ENCODE measurements around the gene GLRX3.

Gene GLRX3

DNA sequence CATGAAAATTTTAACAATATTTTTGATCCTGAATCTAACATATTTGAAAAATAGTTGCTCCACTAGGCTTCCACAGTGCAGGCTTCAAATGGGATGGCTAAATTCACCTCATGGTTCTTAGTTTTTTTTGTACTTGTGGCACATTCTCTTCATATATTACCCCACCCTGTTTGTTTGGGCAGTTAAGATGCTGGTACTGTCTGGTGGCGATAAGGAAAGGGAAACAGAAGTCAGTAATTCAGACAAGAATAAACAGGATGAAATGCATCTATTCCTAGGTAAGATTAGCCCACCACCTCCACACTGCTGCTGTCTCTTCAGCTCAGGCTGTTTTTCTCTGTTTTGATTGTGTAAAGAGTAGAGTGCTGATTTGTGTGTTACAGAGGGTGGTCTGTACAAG, 44.2 kb downstream of the GLRX3 start:
- peaks cover 27 to 80% of the 10 kb centered on the region in 2 experiments for H3K36me3 ChIP-seq (ENCODE audit: control insufficient read depth in 2 of 2, insufficient read depth in 1 of 2, low read length in 2 of 2)
- no peak overlapping the region for H3K27ac ChIP-seq (ENCODE audit: extremely low read depth, low read depth, low read length)
- TF ChIP-seq, protein P1, sequence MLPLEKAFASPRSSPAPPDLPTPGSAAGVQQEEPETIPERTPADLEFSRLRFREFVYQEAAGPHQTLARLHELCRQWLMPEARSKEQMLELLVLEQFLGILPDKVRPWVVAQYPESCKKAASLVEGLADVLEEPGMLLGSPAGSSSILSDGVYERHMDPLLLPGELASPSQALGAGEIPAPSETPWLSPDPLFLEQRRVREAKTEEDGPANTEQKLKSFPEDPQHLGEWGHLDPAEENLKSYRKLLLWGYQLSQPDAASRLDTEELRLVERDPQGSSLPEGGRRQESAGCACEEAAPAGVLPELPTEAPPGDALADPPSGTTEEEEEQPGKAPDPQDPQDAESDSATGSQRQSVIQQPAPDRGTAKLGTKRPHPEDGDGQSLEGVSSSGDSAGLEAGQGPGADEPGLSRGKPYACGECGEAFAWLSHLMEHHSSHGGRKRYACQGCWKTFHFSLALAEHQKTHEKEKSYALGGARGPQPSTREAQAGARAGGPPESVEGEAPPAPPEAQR (tag by site-specific recombination; IDR thresholded peaks at IDR 0.05) = no peak
- no peak for TF ChIP-seq ZNF529 (tag by site-specific recombination; IDR thresholded peaks at IDR 0.05; ENCODE audit: insufficient replicate concordance)
- no peak for TF ChIP-seq ZNF221 (tag by site-specific recombination; IDR thresholded peaks at IDR 0.05; ENCODE audit: borderline replicate concordance)
- TF ChIP-seq ZNF596 (tag by site-specific recombination; IDR thresholded peaks at IDR 0.05) = no peak
- TF ChIP-seq, protein P2, sequence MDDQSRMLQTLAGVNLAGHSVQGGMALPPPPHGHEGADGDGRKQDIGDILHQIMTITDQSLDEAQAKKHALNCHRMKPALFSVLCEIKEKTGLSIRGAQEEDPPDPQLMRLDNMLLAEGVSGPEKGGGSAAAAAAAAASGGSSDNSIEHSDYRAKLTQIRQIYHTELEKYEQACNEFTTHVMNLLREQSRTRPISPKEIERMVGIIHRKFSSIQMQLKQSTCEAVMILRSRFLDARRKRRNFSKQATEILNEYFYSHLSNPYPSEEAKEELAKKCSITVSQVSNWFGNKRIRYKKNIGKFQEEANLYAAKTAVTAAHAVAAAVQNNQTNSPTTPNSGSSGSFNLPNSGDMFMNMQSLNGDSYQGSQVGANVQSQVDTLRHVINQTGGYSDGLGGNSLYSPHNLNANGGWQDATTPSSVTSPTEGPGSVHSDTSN (CRISPR knock-in tag; IDR thresholded peaks at IDR 0.05) = no peak
- no peak for TF ChIP-seq ZNF776 (tag by site-specific recombination; IDR thresholded peaks at IDR 0.05; ENCODE audit: borderline replicate concordance)
- TF ChIP-seq, protein P3, sequence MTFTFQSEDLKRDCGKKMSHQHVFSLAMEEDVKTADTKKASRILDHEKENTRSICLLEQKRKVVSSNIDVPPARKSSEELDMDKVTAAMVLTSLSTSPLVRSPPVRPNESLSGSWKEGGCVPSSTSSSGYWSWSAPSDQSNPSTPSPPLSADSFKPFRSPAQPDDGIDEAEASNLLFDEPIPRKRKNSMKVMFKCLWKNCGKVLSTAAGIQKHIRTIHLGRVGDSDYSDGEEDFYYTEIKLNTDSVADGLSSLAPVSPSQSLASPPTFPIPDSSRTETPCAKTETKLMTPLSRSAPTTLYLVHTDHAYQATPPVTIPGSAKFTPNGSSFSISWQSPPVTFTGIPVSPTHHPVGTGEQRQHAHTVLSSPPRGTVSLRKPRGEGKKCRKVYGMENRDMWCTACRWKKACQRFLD (tag by site-specific recombination; IDR thresholded peaks at IDR 0.05) = no peak
- TF ChIP-seq, protein P4, sequence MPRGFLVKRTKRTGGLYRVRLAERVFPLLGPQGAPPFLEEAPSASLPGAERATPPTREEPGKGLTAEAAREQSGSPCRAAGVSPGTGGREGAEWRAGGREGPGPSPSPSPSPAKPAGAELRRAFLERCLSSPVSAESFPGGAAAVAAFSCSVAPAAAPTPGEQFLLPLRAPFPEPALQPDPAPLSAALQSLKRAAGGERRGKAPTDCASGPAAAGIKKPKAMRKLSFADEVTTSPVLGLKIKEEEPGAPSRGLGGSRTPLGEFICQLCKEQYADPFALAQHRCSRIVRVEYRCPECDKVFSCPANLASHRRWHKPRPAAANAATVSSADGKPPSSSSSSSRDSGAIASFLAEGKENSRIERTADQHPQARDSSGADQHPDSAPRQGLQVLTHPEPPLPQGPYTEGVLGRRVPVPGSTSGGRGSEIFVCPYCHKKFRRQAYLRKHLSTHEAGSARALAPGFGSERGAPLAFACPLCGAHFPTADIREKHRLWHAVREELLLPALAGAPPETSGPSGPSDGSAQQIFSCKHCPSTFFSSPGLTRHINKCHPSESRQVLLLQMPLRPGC (tag by site-specific recombination; IDR thresholded peaks at IDR 0.05) = no peak
- TF ChIP-seq ZBTB17 (tag by site-specific recombination; IDR thresholded peaks at IDR 0.05) = no peak
- TF ChIP-seq ZNF112 (tag by site-specific recombination; IDR thresholded peaks at IDR 0.05) = no peak
- no peak for TF ChIP-seq ZBTB8A (tag by site-specific recombination; IDR thresholded peaks at IDR 0.05)
- no peak for TF ChIP-seq KLF7 (tag by site-specific recombination; IDR thresholded peaks at IDR 0.05; ENCODE audit: borderline replicate concordance)
- TF ChIP-seq ZSCAN30 (tag by site-specific recombination; IDR thresholded peaks at IDR 0.05) = no peak
- TF ChIP-seq, protein P5, sequence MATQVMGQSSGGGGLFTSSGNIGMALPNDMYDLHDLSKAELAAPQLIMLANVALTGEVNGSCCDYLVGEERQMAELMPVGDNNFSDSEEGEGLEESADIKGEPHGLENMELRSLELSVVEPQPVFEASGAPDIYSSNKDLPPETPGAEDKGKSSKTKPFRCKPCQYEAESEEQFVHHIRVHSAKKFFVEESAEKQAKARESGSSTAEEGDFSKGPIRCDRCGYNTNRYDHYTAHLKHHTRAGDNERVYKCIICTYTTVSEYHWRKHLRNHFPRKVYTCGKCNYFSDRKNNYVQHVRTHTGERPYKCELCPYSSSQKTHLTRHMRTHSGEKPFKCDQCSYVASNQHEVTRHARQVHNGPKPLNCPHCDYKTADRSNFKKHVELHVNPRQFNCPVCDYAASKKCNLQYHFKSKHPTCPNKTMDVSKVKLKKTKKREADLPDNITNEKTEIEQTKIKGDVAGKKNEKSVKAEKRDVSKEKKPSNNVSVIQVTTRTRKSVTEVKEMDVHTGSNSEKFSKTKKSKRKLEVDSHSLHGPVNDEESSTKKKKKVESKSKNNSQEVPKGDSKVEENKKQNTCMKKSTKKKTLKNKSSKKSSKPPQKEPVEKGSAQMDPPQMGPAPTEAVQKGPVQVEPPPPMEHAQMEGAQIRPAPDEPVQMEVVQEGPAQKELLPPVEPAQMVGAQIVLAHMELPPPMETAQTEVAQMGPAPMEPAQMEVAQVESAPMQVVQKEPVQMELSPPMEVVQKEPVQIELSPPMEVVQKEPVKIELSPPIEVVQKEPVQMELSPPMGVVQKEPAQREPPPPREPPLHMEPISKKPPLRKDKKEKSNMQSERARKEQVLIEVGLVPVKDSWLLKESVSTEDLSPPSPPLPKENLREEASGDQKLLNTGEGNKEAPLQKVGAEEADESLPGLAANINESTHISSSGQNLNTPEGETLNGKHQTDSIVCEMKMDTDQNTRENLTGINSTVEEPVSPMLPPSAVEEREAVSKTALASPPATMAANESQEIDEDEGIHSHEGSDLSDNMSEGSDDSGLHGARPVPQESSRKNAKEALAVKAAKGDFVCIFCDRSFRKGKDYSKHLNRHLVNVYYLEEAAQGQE (tag by site-specific recombination; IDR thresholded peaks at IDR 0.05) = no peak
- TF ChIP-seq, protein P6, sequence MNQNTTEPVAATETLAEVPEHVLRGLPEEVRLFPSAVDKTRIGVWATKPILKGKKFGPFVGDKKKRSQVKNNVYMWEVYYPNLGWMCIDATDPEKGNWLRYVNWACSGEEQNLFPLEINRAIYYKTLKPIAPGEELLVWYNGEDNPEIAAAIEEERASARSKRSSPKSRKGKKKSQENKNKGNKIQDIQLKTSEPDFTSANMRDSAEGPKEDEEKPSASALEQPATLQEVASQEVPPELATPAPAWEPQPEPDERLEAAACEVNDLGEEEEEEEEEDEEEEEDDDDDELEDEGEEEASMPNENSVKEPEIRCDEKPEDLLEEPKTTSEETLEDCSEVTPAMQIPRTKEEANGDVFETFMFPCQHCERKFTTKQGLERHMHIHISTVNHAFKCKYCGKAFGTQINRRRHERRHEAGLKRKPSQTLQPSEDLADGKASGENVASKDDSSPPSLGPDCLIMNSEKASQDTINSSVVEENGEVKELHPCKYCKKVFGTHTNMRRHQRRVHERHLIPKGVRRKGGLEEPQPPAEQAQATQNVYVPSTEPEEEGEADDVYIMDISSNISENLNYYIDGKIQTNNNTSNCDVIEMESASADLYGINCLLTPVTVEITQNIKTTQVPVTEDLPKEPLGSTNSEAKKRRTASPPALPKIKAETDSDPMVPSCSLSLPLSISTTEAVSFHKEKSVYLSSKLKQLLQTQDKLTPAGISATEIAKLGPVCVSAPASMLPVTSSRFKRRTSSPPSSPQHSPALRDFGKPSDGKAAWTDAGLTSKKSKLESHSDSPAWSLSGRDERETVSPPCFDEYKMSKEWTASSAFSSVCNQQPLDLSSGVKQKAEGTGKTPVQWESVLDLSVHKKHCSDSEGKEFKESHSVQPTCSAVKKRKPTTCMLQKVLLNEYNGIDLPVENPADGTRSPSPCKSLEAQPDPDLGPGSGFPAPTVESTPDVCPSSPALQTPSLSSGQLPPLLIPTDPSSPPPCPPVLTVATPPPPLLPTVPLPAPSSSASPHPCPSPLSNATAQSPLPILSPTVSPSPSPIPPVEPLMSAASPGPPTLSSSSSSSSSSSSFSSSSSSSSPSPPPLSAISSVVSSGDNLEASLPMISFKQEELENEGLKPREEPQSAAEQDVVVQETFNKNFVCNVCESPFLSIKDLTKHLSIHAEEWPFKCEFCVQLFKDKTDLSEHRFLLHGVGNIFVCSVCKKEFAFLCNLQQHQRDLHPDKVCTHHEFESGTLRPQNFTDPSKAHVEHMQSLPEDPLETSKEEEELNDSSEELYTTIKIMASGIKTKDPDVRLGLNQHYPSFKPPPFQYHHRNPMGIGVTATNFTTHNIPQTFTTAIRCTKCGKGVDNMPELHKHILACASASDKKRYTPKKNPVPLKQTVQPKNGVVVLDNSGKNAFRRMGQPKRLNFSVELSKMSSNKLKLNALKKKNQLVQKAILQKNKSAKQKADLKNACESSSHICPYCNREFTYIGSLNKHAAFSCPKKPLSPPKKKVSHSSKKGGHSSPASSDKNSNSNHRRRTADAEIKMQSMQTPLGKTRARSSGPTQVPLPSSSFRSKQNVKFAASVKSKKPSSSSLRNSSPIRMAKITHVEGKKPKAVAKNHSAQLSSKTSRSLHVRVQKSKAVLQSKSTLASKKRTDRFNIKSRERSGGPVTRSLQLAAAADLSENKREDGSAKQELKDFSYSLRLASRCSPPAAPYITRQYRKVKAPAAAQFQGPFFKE (tag by site-specific recombination; IDR thresholded peaks at IDR 0.05; ENCODE audit: borderline replicate concordance) = no peak
- H3K9me3 ChIP-seq (ENCODE audit: control insufficient read depth, insufficient read depth, low read depth, low read length) = no peaks in the 10 kb centered on the region
- CTCF ChIA-PET = interaction anchor here (1.8 kb wide), 1 partner anchor 15 kb away, joined by 5 read pairs; no protein-coding TSS in a partner anchor
- POLR2A ChIA-PET = no interaction called here
- H3K4me1 ChIP-seq (ENCODE audit: control insufficient read depth, insufficient read depth, low read length) = no peaks in the 10 kb centered on the region
- no peak overlapping the region for H3K4me3 ChIP-seq (ENCODE audit: low read depth, low read length)
